ENCODE data around the gene PGC. TPM values are rescaled to one million over a fixed set of nuclear protein-coding genes. Genes with fewer than 3 reads are reported as not detected.

The PGC gene
- total RNA-seq, 1 experiment from 2014 or later = not detected

DNA sequence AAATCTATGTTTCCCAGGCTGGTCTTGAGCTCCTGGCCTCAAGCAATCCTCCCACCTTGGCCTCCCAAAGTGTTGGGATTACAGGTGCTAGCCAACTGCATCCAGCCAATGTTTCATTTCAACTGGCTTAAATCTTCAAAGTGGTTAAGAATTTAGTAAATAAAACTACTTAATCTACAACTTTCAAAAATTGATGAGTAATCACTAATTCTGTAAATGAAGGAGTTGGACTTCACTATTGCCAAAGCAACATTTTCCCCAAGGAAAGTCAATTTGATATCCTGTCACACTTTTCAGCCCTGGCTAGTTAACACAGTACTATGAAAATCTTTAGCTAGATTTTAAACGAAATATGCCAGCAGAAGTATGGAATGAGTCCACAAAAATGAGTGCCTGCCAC, 44.1 kb upstream of the PGC start:
- Histone ChIP-seq H2BK120ac (ENCODE audit: low read depth, low read length, poor library complexity, severe bottlenecking) (no peak overlapping the region), H3T11ph (ENCODE audit: low read length) (no peak overlapping the region), H2BK5ac (ENCODE audit: insufficient read length, low read length) (no peak overlapping the region), H2AK5ac (ENCODE audit: insufficient read length, low read length) (no peak overlapping the region), H3K79me1 (ENCODE audit: insufficient read depth, low read depth, low read length, poor library complexity, severe bottlenecking) (no peaks in the 10 kb centered on the region), H3K9ac (ENCODE audit: extremely low read depth, insufficient read length, low read length) (no peak overlapping the region), H3K14ac (ENCODE audit: insufficient read depth, low read length) (no peak overlapping the region), H3K27me3 (ENCODE audit: insufficient read depth, low read length) (no peaks in the 10 kb centered on the region), H3K79me2 (ENCODE audit: insufficient read depth, low read length) (peaks cover 2% of the 10 kb centered on the region; the same call in 1 of the 2 replicates), H3K23ac (ENCODE audit: insufficient read length, low read depth, low read length) (no peak overlapping the region), H3K9me3 (ENCODE audit: control insufficient read depth, low read depth, low read length) (no peaks in the 10 kb centered on the region), H3K23me2 (ENCODE audit: insufficient read length, low read depth, low read length, poor library complexity, severe bottlenecking) (peaks cover 8% of the 10 kb centered on the region), H3K4ac (ENCODE audit: low read depth, low read length) (no peak overlapping the region), H4K8ac (replicated peaks; ENCODE audit: insufficient read length, low read depth, low read length) (no peak overlapping the region), H3K56ac (ENCODE audit: insufficient read length, low read depth, low read length) (no peak overlapping the region), H3K4me2 (ENCODE audit: insufficient read depth, insufficient read length, low read length) (no peak overlapping the region), H2BK12ac (ENCODE audit: insufficient read length, low read depth, low read length) (no peak overlapping the region), H3K27ac (ENCODE audit: insufficient read length, low read depth, low read length) (no peak overlapping the region), H2AFZ (ENCODE audit: low read length) (no peak overlapping the region), H2BK20ac (ENCODE audit: low read depth, low read length, poor library complexity, severe bottlenecking) (no peak overlapping the region), H3K18ac (ENCODE audit: insufficient read length, low read depth, low read length) (no peak overlapping the region), H4K5ac (ENCODE audit: insufficient read length, low read depth, low read length) (no peak overlapping the region), H2BK15ac (ENCODE audit: low read depth, low read length) (no peak overlapping the region), H4K91ac (ENCODE audit: insufficient read length, low read depth, low read length) (no peak overlapping the region), H4K20me1 (ENCODE audit: control insufficient read depth, insufficient read depth, insufficient read length) (no peaks in the 10 kb centered on the region), H3K4me1 (ENCODE audit: insufficient read depth, low read length) (no peaks in the 10 kb centered on the region)
- Mint-ChIP-seq H3K4me3 (no peak overlapping the region), H3K27me3 (ENCODE audit: low read depth) (peaks cover under 1% of the 10 kb centered on the region; the same call in 1 of the 2 replicates), H3K4me1 (peaks cover 0 to 2% of the 10 kb centered on the region in 2 experiments; a peak in 1 of 4 replicates), H3K9me3 (no peaks in the 10 kb centered on the region; a peak in 2 of 5 replicates), H3K27ac (no peak overlapping the region), H3K36me3 (ENCODE audit: insufficient read depth in 1 of 3, low read depth in 3 of 3) (peaks cover 12 to 48% (median 28%) of the 10 kb centered on the region in 3 experiments; a peak in 6 of 7 replicates)
- no CpG with 5 or more reads among the region's 1 CpG for WGBS (ENCODE audit: extremely low coverage, insufficient read length, low lambda C conversion rate)
- TF ChIP-seq, protein P1, sequence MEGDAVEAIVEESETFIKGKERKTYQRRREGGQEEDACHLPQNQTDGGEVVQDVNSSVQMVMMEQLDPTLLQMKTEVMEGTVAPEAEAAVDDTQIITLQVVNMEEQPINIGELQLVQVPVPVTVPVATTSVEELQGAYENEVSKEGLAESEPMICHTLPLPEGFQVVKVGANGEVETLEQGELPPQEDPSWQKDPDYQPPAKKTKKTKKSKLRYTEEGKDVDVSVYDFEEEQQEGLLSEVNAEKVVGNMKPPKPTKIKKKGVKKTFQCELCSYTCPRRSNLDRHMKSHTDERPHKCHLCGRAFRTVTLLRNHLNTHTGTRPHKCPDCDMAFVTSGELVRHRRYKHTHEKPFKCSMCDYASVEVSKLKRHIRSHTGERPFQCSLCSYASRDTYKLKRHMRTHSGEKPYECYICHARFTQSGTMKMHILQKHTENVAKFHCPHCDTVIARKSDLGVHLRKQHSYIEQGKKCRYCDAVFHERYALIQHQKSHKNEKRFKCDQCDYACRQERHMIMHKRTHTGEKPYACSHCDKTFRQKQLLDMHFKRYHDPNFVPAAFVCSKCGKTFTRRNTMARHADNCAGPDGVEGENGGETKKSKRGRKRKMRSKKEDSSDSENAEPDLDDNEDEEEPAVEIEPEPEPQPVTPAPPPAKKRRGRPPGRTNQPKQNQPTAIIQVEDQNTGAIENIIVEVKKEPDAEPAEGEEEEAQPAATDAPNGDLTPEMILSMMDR (conservative IDR thresholded peaks at IDR 0.05) = no peak
- DNase-seq = no peak

Measured in H9 (cell line).